ENCODE measurements around the gene WEE2. TPM values are rescaled to one million over a fixed set of nuclear protein-coding genes. Genes with fewer than 3 reads are reported as not detected.

The WEE2 gene
- polyA plus RNA-seq, 1 experiment: not detected

- Histone ChIP-seq H3K36me3 (ENCODE audit: control insufficient read depth, insufficient read depth, low read length) (peaks cover 8% of the 10 kb centered on the region), H3K27me3 (ENCODE audit: control insufficient read depth, insufficient read depth, low read length) (no peaks in the 10 kb centered on the region), H3K4me3 (ENCODE audit: low read depth, low read length) (no peak overlapping the region)
- ChIA-PET POLR2A (no interaction called here), CTCF (no interaction called here)
- no peak for DNase-seq (ENCODE audit: low read depth)
- no peak for TF ChIP-seq CTCF (IDR thresholded peaks at IDR 0.05; ENCODE audit: insufficient read depth, low read depth, low read length)
Measured at GRCh38 chr7:141674171-141674671, 33.9 kb upstream of the WEE2 start.

- ChIA-PET CTCF (no interaction called here), POLR2A (no interaction called here)
- Histone ChIP-seq H3K4me3 (ENCODE audit: low read depth, low read length) (no peak overlapping the region), H3K27me3 (ENCODE audit: control insufficient read depth, insufficient read depth, low read length) (no peaks in the 10 kb centered on the region), H3K36me3 (ENCODE audit: control insufficient read depth, insufficient read depth, low read length) (peaks cover 8% of the 10 kb centered on the region)
- TF ChIP-seq CTCF (IDR thresholded peaks at IDR 0.05; ENCODE audit: insufficient read depth, low read depth, low read length): no peak
- no peak for DNase-seq (ENCODE audit: low read depth)
Measured at GRCh38 chr7:141674702-141675101, 33.5 kb upstream of the WEE2 start.

GRCh38 chr7:141675436-141676215, 32.5 kb upstream of the WEE2 start:
- CTCF ChIA-PET: no interaction called here
- DNase-seq (ENCODE audit: low read depth): no peak

GRCh38 chr7:141676618-141677017, 31.5 kb upstream of the WEE2 start:
- DNase-seq (ENCODE audit: low read depth): no peak
- ChIA-PET CTCF (no interaction called here), POLR2A (no interaction called here)
- Histone ChIP-seq H3K36me3 (ENCODE audit: control insufficient read depth, insufficient read depth, low read length) (peaks cover 7% of the 10 kb centered on the region), H3K27me3 (ENCODE audit: control insufficient read depth, insufficient read depth, low read length) (no peaks in the 10 kb centered on the region), H3K4me3 (ENCODE audit: low read depth, low read length) (no peak overlapping the region)
- no peak for TF ChIP-seq CTCF (IDR thresholded peaks at IDR 0.05; ENCODE audit: insufficient read depth, low read depth, low read length)

More at GRCh38 chr7:141675436-141676215, 32.5 kb upstream of the WEE2 start:
- no peak overlapping the region for H3K4me3 ChIP-seq (ENCODE audit: low read depth, low read length)
- H3K27me3 ChIP-seq (ENCODE audit: control insufficient read depth, insufficient read depth, low read length): no peaks in the 10 kb centered on the region
- no peak for TF ChIP-seq CTCF (IDR thresholded peaks at IDR 0.05; ENCODE audit: insufficient read depth, low read depth, low read length)
- peaks cover 8% of the 10 kb centered on the region for H3K36me3 ChIP-seq (ENCODE audit: control insufficient read depth, insufficient read depth, low read length)
- POLR2A ChIA-PET: no interaction called here

- no peak for TF ChIP-seq CTCF (IDR thresholded peaks at IDR 0.05; ENCODE audit: insufficient read depth, low read depth, low read length)
- ChIA-PET POLR2A (interaction anchor here (0.5 kb wide), 1 partner anchor 949 kb away, joined by 6 read pairs; no protein-coding TSS in a partner anchor), CTCF (no interaction called here)
- no peak overlapping the region for H3K4me3 ChIP-seq (ENCODE audit: low read depth, low read length)
- no peaks in the 10 kb centered on the region for H3K27me3 ChIP-seq (ENCODE audit: control insufficient read depth, insufficient read depth, low read length)
- H3K36me3 ChIP-seq (ENCODE audit: control insufficient read depth, insufficient read depth, low read length): peaks cover 1% of the 10 kb centered on the region; the same call in 1 of the 2 replicates
- DNase-seq (ENCODE audit: low read depth): no peak
Measured at GRCh38 chr7:141679014-141679413, 29.1 kb upstream of the WEE2 start.

All from BJ (cell line).